Calu3 (cell line): ENCODE measurements around the gene FLT3. TPM values are rescaled to one million over a fixed set of nuclear protein-coding genes. Genes with fewer than 3 reads are reported as not detected.
"Not testable (repeated sequence)": the region's sequence is repeated elsewhere in the genome, so short reads cannot be mapped to it uniquely, and the experiment has no call there.

Source experiments
- BruUV-seq: library from RNA; stranded (reverse); fragments of 400-500 nt; replicated peaks from 2 replicates; lab custom pipeline; 2021; lab: Mats Ljungman, UMichigan
- CTCF ChIA-PET: fragments of 300-600 bp; sonication (Branson Sonifier 250); formaldehyde crosslinking; loops from one replicate; lab custom pipeline; 2022; ENCODE audit warnings: antibody characterized with exemption; lab: Charles Lee
- DNase-seq: peaks from one replicate; pipeline ENCODE4 v3.0.0; 2022
- H3K27ac Mint-ChIP-seq: one replicate; pipeline ENCODE4 v1.8.0; 2022; ENCODE audit warnings: mixed read lengths; ENCODE audit not compliant: unreplicated experiment
- H3K27me3 Mint-ChIP-seq: one replicate; pipeline ENCODE4 v1.8.0; 2022; ENCODE audit warnings: mixed read lengths; ENCODE audit not compliant: unreplicated experiment
- H3K36me3 Mint-ChIP-seq: one replicate; pipeline ENCODE4 v1.8.0; 2022; ENCODE audit warnings: mild to moderate bottlenecking, moderate library complexity, mixed read lengths; ENCODE audit not compliant: insufficient read depth, unreplicated experiment
- H3K4me1 Mint-ChIP-seq: one replicate; pipeline ENCODE4 v1.8.0; 2022; ENCODE audit warnings: mild to moderate bottlenecking, low read depth, mixed read lengths; ENCODE audit not compliant: unreplicated experiment
- H3K4me3 Mint-ChIP-seq: one replicate; pipeline ENCODE4 v1.8.0; 2022; ENCODE audit warnings: mild to moderate bottlenecking, low read depth, moderate library complexity, mixed read lengths; ENCODE audit not compliant: unreplicated experiment
- H3K9me3 Mint-ChIP-seq: one replicate; pipeline ENCODE4 v1.8.0; 2022; ENCODE audit warnings: low read depth, mixed read lengths; ENCODE audit not compliant: unreplicated experiment
- CTCF ChIP-seq: fragments of 200-600 bp; IDR thresholded peaks from one replicate; pipeline ENCODE4 v1.8.0; 2022; ENCODE audit warnings: antibody characterized with exemption; ENCODE audit not compliant: unreplicated experiment
- intact Hi-C: fragments of 100-400 bp; cut with micrococcal nuclease; formaldehyde crosslinking; loops from one replicate; pipeline ENCODE4 v1.10.0; 2022; ENCODE audit not compliant: unreplicated experiment
- total RNA-seq: library from RNA; stranded (reverse); gene quantifications from 2 replicates; pipeline ENCODE4 v1.2.3, GENCODE V29; 2022

Gene FLT3
- total RNA-seq, 1 experiment from 2014 or later, result not detected

GRCh38 chr13:27964741-27965323, 135.5 kb downstream of the FLT3 start:
- Mint-ChIP-seq H3K27me3 (peaks cover 42% of the 10 kb centered on the region), H3K4me1 (peaks cover 25% of the 10 kb centered on the region), H3K9me3 (no peaks in the 10 kb centered on the region), H3K36me3 (peaks cover 4% of the 10 kb centered on the region), H3K4me3 (no peak overlapping the region), H3K27ac (no peak overlapping the region)
- TF ChIP-seq CTCF, result no peak
- no TSS peak for BruUV-seq
- no peak for DNase-seq
- CTCF ChIA-PET, result interaction anchor here (0.7 kb wide), 1 partner anchor 180 kb away, joined by 3 read pairs; no protein-coding TSS in a partner anchor
- intact Hi-C loops, result no loop called here

- H3K27me3 Mint-ChIP-seq, result peaks cover 36% of the 10 kb centered on the region
- BruUV-seq, DNase-seq, H3K4me3 Mint-ChIP-seq, H3K9me3 Mint-ChIP-seq, H3K27ac Mint-ChIP-seq, intact Hi-C loops, H3K36me3 Mint-ChIP-seq: not testable (repeated sequence)
- CTCF ChIA-PET, result interaction anchor here (0.7 kb wide), 1 partner anchor 179 kb away, joined by 3 read pairs; no protein-coding TSS in a partner anchor
- peaks cover 22% of the 10 kb centered on the region for H3K4me1 Mint-ChIP-seq
These were observed 136.2 kb downstream of the FLT3 start for GRCh38 chr13:27964206-27964605.

- Mint-ChIP-seq H3K4me1 (peaks cover 19% of the 10 kb centered on the region), H3K9me3 (no peaks in the 10 kb centered on the region), H3K27ac (no peak overlapping the region), H3K36me3 (peaks cover 4% of the 10 kb centered on the region), H3K4me3 (no peak overlapping the region), H3K27me3 (peaks cover 29% of the 10 kb centered on the region)
- CTCF ChIA-PET, result no interaction called here
- intact Hi-C loops, result no loop called here
- TF ChIP-seq CTCF, result no peak
- BruUV-seq, result no TSS peak
- DNase-seq, result no peak
These were observed 136.9 kb downstream of the FLT3 start for GRCh38 chr13:27963491-27963890.

- no peak for DNase-seq
- no peak for TF ChIP-seq CTCF
- Mint-ChIP-seq H3K27ac (no peak overlapping the region), H3K4me1 (peaks cover 17% of the 10 kb centered on the region), H3K4me3 (no peak overlapping the region), H3K9me3 (no peaks in the 10 kb centered on the region), H3K36me3 (peaks cover 4% of the 10 kb centered on the region), H3K27me3 (peaks cover 24% of the 10 kb centered on the region)
- BruUV-seq, result no TSS peak
- intact Hi-C loops, result no loop called here
- CTCF ChIA-PET, result no interaction called here
These were observed 137.4 kb downstream of the FLT3 start for GRCh38 chr13:27962982-27963381.

- peak overlapping the region; percentile 66 for H3K4me3 Mint-ChIP-seq
- DNase-seq, result no peak
- peaks cover 10% of the 10 kb centered on the region for H3K4me1 Mint-ChIP-seq
- CTCF ChIA-PET, result interaction anchor here (0.7 to 1.5 kb wide), 3 partner anchors 47 to 343 kb away, joined by 3 read pairs; no protein-coding TSS in a partner anchor
- H3K27me3 Mint-ChIP-seq, result peaks cover 17% of the 10 kb centered on the region
- BruUV-seq, result no TSS peak
- peaks cover 4% of the 10 kb centered on the region for H3K36me3 Mint-ChIP-seq
- intact Hi-C loops, result no loop called here
- no peaks in the 10 kb centered on the region for H3K9me3 Mint-ChIP-seq
- TF ChIP-seq CTCF, result no peak
- H3K27ac Mint-ChIP-seq, result peak overlapping the region; percentile 29
These were observed 138.1 kb downstream of the FLT3 start for GRCh38 chr13:27962128-27962841.
